GM23338 (cell line): ENCODE results near the gene SETBP1.

Experiments
- CTCF ChIP-seq, 2 experiments: fragments of 200-600 bp in 1 of 2; sonication (generic) in 1 of 2; conservative IDR thresholded peaks; 2 replicates each; pipeline versions ENCODE4 v1.5.1 to v1.6.1; 2016 to 2017; ENCODE audit warnings: antibody characterized with exemption in 2 of 2, low read depth in 2 of 2, mild to moderate bottlenecking in 2 of 2, moderate library complexity in 1 of 2
- EZH2 ChIP-seq: fragments of 200-600 bp; sonication (generic); IDR thresholded peaks from one replicate; pipeline ENCODE4 v1.8.0; 2017; ENCODE audit warnings: antibody characterized with exemption, mild to moderate bottlenecking, low read depth; ENCODE audit not compliant: unreplicated experiment
- POLR2AphosphoS5 ChIP-seq: IDR thresholded peaks from 2 replicates; pipeline ENCODE4 v1.6.1; 2016; ENCODE audit warnings: antibody characterized with exemption, low read depth

- TF ChIP-seq CTCF (conservative IDR thresholded peaks at IDR 0.05; ENCODE audit: low read depth in 2 of 2) = no peak
- TF ChIP-seq EZH2 = no peak
- TF ChIP-seq POLR2AphosphoS5 = no peak
These were observed 6.7 kb downstream of the SETBP1 start for GRCh38 chr18:44687421-44687820.
